Progenitor cell of endocrine pancreas (in vitro differentiated cells): ENCODE results near the gene HLCS. TPM values are rescaled to one million over a fixed set of nuclear protein-coding genes. Genes with fewer than 3 reads are reported as not detected.

ENCODE experiments used
- DNase-seq: peaks from one replicate; pipeline ENCODE4 v3.0.0; 2021; ENCODE audit warnings: low spot score; ENCODE audit not compliant: unreplicated experiment
- H3K27ac Mint-ChIP-seq: 2 replicates; pipeline ENCODE4 v1.8.0; 2021; ENCODE audit warnings: mild to moderate bottlenecking, moderate library complexity, mixed read lengths
- H3K27me3 Mint-ChIP-seq: 2 replicates; pipeline ENCODE4 v1.8.0; 2021; ENCODE audit warnings: mixed read lengths
- H3K36me3 Mint-ChIP-seq: 2 replicates; pipeline ENCODE4 v1.8.0; 2022; ENCODE audit warnings: mixed read lengths; ENCODE audit not compliant: insufficient read depth
- H3K4me1 Mint-ChIP-seq: 2 replicates; pipeline ENCODE4 v1.8.0; 2021; ENCODE audit warnings: low read depth, mixed read lengths
- H3K4me3 Mint-ChIP-seq: 2 replicates; pipeline ENCODE4 v1.8.0; 2021; ENCODE audit warnings: low read depth, mild to moderate bottlenecking, moderate library complexity, mixed read lengths
- H3K9me3 Mint-ChIP-seq: 2 replicates; pipeline ENCODE4 v1.8.0; 2021; ENCODE audit warnings: low read depth, mixed read lengths
- CTCF ChIP-seq: fragments of 200-600 bp; sonication (generic); IDR thresholded peaks from one replicate; pipeline ENCODE4 v1.5.0; 2021; ENCODE audit warnings: antibody characterized with exemption, mild to moderate bottlenecking; ENCODE audit not compliant: unreplicated experiment
- total RNA-seq: library from RNA; stranded (reverse); gene quantifications from 2 replicates; pipeline ENCODE4 v1.2.1, GENCODE V29; 2021

Gene HLCS
- total RNA-seq, 1 donor from 2014 or later: 34.3 TPM

DNA sequence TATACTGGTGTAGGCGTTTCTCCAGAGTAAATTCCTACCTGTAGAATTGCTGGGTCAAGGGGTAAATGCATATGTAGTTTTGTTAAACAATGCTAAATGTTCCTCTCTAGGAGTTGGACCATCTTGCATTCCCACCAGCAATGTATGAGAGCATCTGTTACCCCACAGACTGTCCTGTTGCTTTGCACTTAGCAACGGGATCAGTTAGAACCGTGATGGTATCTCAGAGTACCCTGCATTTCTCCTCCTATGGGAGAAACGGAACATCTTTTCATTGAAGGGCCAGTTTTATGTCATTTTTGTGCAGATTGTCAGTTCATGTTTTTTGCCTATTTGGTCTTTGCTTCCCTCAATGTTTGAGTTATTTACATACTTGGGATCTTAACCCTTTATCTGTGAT, 22.1 kb upstream of the HLCS start:
- Mint-ChIP-seq H3K4me3 (peak overlapping the region; percentile 31), H3K27ac (no peak overlapping the region), H3K36me3 (peaks cover 4% of the 10 kb centered on the region), H3K9me3 (no peaks in the 10 kb centered on the region), H3K4me1 (peaks cover 8% of the 10 kb centered on the region), H3K27me3 (no peaks in the 10 kb centered on the region)
- DNase-seq: no peak
- TF ChIP-seq CTCF: no peak

DNA sequence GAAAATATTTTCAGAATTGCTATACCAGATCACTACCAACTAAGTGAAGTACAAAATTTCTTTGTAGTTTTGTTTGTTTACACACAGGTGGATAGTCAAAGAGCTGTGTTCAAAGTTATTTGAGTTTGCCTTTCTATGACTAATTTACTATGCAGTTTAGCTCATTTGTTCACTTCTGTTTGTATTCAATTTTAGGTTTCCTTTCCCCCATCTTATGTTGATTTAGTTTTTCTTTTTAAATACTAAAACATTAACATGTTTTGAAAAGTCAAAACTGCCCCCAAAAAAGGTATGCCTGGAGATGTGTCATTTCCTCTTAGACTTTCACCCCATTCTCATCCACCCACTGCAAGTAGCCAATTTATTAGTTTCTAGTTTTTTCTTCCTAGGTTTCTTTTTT, 21.4 kb upstream of the HLCS start:
- H3K36me3 Mint-ChIP-seq: peaks cover 4% of the 10 kb centered on the region
- no peak for DNase-seq
- peaks cover 8% of the 10 kb centered on the region for H3K4me1 Mint-ChIP-seq
- H3K27ac Mint-ChIP-seq: no peak overlapping the region
- H3K9me3 Mint-ChIP-seq: no peaks in the 10 kb centered on the region
- TF ChIP-seq CTCF: no peak
- no peaks in the 10 kb centered on the region for H3K27me3 Mint-ChIP-seq
- H3K4me3 Mint-ChIP-seq: no peak overlapping the region

DNA sequence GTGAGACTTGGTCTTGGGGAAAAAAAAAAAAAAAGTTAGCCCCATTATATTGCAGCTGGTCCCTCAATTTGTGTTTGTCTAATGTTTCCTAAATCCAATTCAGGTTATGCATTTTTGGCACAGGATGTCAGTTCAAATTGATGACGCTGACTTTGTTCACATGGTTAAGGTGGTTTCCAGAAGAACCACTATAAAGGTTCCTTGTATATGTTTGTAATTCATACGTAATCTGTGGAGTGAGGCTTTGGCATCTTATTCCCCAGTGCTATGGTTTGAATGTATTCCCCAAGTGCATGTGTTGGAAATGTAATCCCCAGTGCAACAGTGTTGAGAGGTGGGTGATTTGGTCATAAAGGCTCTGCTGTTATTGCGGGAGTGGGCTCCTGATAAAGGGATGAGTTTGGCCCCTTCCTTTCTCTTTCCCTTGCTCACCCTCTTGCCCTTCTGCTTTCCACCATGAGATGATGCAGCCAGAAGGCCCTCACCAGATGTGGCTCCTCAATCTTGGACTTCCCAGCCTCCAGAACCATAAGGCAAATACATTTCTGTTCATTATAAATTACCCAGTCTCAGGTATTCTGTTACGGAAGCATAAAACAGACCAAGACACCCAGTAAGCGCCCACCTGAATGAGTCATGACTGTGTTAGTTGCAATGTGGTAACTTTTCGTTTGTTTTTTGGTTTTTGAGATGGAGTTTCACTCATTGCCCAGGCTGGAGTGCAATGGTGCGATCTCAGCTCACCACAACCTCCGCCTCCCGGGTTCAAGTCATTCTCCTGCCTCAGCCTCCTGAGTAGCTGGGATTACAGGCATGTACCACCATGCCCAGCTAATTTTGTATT, 19.5 kb upstream of the HLCS start:
- Mint-ChIP-seq H3K36me3 (peaks cover 4% of the 10 kb centered on the region), H3K4me1 (peaks cover 9% of the 10 kb centered on the region), H3K27me3 (no peaks in the 10 kb centered on the region), H3K9me3 (no peaks in the 10 kb centered on the region), H3K27ac (no peak overlapping the region), H3K4me3 (no peak overlapping the region)
- no peak for TF ChIP-seq CTCF
- DNase-seq: no peak

- Mint-ChIP-seq H3K4me1 (peaks cover 13% of the 10 kb centered on the region), H3K27ac (no peak overlapping the region), H3K4me3 (no peak overlapping the region), H3K36me3 (peaks cover 2% of the 10 kb centered on the region), H3K9me3 (no peaks in the 10 kb centered on the region), H3K27me3 (no peaks in the 10 kb centered on the region)
- no peak for TF ChIP-seq CTCF
- no peak for DNase-seq
Measured at GRCh38 chr21:36981977-36982700, 15.7 kb upstream of the HLCS start.

GRCh38 chr21:36981049-36981391, 14.6 kb upstream of the HLCS start:
- peak overlapping the region; percentile 72 for H3K4me3 Mint-ChIP-seq
- H3K36me3 Mint-ChIP-seq: no peaks in the 10 kb centered on the region
- H3K27me3 Mint-ChIP-seq: no peaks in the 10 kb centered on the region
- TF ChIP-seq CTCF: no peak
- H3K9me3 Mint-ChIP-seq: no peaks in the 10 kb centered on the region
- H3K4me1 Mint-ChIP-seq: peaks cover 16% of the 10 kb centered on the region
- DNase-seq: no peak
- peak overlapping the region; percentile 82 for H3K27ac Mint-ChIP-seq
